GM18909 (cell line): Measurements from ENCODE around the gene RITA1.

Experiments
- ATAC-seq: cut with Tn5 transposase; IDR thresholded peaks from one replicate; pipeline ENCODE4 v1.9.1; 2021; ENCODE audit warnings: mild to moderate bottlenecking; ENCODE audit not compliant: unreplicated experiment, poor library complexity

Gene RITA1

DNA sequence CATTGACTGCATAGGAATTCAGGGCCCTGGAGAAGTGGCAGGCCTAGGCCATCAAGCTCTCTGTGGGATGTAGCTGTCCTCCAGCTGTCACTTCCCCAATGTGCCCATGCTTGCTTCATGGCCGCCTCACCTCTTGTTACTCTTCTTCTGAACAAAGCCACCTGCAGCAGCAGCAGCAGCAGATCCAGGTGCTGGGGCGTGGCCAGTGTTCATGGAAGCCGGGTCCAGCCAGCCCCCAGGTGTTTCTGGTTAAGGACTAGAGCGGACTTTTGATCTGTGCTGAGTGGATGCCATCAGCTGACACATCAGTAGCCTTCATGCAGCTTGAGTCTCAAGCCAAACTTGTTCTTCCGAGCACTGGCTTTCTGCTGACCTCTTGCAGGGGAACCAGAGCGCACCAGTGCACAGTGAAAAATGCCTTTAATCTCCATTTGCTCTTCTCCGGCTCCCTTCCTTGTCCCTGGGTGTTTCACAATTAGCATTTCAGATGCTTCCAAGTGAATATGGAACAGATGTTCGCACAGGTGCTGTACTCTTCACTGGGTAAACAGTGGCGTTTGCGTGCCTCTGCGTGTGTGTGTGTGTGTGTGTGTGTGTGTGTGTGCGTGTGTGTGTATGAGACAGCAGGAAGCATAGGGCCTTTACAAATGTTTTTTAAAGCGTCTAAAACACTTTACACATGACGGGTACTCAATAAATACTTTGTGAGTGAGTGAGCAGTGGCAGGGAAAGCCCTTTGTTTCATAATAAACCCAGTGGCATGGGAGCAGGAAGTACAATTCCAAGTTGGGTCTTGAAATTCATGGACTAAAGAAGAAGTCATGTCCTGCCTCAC, 55.9 kb downstream of the RITA1 start:
- ATAC-seq: no peak
